ENCODE results near the gene PAK4.

DNA sequence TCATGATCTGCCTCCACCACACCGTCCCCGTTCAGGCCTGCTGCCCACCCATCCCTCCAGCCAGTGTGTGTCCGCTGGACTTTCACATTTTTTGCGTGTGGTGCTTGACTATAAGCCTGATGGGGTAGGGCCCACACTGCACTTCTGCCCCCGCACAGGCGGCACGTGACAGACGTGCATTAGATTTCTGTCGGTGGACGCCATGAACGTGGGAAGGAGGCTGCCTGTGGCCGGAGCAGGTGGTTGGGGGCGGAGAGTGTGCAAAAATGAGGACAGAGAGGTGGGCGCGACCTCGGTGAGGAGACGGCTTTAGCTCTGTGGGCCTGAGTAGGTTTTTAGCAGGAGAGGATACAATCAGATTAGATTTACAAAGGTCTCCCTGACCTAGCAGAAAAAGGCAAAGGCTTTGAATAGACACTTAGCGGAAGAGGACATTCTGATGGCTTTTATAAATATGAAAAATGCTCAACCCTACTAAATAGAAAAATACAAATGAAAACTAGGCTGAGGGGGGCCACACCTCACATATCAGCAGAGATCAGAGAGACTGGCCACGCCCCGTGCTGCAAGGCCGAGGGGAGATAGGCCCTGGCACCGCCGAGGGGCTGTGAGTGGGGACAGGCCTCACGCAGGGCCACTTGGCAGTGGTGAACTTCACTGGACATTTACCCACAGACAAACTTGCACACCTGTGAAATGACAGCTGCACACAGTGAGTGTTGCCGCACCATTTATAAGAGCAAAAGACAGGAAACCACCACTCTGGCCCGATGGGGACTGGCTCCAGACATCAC lies 25.4 kb downstream of the PAK4 start:
- TF ChIP-seq, protein P1, sequence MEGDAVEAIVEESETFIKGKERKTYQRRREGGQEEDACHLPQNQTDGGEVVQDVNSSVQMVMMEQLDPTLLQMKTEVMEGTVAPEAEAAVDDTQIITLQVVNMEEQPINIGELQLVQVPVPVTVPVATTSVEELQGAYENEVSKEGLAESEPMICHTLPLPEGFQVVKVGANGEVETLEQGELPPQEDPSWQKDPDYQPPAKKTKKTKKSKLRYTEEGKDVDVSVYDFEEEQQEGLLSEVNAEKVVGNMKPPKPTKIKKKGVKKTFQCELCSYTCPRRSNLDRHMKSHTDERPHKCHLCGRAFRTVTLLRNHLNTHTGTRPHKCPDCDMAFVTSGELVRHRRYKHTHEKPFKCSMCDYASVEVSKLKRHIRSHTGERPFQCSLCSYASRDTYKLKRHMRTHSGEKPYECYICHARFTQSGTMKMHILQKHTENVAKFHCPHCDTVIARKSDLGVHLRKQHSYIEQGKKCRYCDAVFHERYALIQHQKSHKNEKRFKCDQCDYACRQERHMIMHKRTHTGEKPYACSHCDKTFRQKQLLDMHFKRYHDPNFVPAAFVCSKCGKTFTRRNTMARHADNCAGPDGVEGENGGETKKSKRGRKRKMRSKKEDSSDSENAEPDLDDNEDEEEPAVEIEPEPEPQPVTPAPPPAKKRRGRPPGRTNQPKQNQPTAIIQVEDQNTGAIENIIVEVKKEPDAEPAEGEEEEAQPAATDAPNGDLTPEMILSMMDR (IDR thresholded peaks at IDR 0.05 in 2 of 3, conservative IDR thresholded peaks at IDR 0.05 in 1 of 3; ENCODE audit: borderline replicate concordance in 1 of 3, insufficient read depth in 1 of 3, low read depth in 2 of 3, low read length in 2 of 3): no peak
- TF ChIP-seq POLR2A (IDR thresholded peaks at IDR 0.05; ENCODE audit: borderline replicate concordance, extremely low read depth, insufficient read depth, insufficient read length) (no peak), JUND (IDR thresholded peaks at IDR 0.05) (no peak), REST (IDR thresholded peaks at IDR 0.05; ENCODE audit: low read depth) (no peak), POLR2AphosphoS5 (IDR thresholded peaks at IDR 0.05; ENCODE audit: low read depth, low read length) (no peak), YY1 (IDR thresholded peaks at IDR 0.05; ENCODE audit: extremely low read depth, insufficient replicate concordance, low read depth, low read length) (no peak), ZFX (IDR thresholded peaks at IDR 0.05) (no peak), ATF3 (IDR thresholded peaks at IDR 0.05) (no peak), EZH2 (IDR thresholded peaks at IDR 0.05) (no peak), CBX3 (IDR thresholded peaks at IDR 0.05; ENCODE audit: low read depth) (no peak), SIN3A (IDR thresholded peaks at IDR 0.05; ENCODE audit: low read depth) (no peak), SP1 (IDR thresholded peaks at IDR 0.05; ENCODE audit: low read depth) (no peak), SRF (IDR thresholded peaks at IDR 0.05; ENCODE audit: low read depth) (no peak)
